Cortex of kidney (tissue), 1 donor: Measurements from ENCODE around the gene IGFBP3.
"Not testable (repeated sequence)": the region's sequence is repeated elsewhere in the genome, so short reads cannot be mapped to it uniquely, and the experiment has no call there.

Experiments used
- DNase-seq: peaks from one replicate; lab custom pipeline; 2025; lab: John Stamatoyannopoulos, UW

Gene IGFBP3, protein sequence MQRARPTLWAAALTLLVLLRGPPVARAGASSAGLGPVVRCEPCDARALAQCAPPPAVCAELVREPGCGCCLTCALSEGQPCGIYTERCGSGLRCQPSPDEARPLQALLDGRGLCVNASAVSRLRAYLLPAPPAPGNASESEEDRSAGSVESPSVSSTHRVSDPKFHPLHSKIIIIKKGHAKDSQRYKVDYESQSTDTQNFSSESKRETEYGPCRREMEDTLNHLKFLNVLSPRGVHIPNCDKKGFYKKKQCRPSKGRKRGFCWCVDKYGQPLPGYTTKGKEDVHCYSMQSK

DNA sequence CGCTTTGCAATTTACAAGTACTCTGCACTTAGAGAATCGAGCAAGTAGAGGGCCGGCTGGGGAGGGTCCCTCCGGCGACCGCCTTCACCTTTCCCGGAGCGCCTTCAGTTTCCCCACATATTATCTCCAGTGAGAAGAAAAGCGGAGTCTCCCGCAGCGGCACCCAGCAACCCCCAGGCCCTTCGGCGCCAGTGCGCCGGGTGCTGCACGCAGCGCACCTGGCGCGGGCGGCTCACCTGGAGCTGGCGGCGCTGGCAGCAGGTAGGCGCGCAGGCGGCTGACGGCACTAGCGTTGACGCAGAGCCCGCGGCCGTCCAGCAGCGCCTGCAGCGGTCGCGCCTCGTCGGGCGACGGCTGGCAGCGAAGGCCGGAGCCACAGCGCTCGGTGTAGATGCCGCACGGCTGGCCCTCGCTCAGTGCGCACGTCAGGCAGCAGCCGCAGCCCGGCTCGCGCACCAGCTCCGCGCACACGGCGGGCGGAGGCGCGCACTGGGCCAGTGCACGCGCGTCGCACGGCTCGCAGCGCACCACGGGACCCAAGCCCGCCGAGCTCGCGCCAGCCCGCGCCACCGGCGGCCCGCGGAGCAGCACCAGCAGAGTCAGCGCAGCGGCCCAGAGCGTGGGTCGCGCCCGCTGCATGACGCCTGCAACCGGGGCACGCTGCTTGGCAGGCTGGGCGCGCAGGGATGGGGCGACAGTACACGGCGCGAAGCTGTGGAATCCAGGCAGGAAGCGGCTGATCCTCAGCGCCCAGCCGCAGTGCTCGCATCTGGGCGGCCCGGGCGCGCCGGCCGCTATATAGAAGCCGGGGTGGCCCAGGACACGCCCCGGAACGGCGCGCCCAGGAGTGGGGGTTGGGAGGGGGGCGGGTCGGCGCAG, at the start of gene IGFBP3:
IGFBP3 (minus strand) TSS at position 771 of the 879 bp plus-strand sequence; CDS start at position 639, 132 bp downstream.
- DNase-seq = no peak

DNA sequence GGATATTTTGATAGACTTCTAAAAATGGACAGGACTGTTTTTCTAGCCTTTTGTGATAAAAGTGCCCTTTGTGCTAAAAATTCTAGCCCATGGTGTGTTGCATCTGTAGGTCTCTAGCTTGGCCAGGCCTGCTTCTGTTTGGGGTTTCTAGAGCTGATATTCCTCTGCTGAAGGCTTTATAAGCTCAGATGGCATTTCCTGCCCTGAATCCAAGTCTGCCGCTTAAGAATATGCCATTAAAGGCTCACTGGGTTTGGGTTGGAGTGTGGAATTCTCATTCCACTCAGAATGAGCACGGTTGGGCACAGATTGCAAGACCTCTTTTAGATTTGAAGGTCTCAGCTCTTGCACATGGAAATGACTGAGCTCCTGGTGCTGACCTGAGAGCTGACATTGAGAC, 49.4 kb upstream of the IGFBP3 start:
- no peak for DNase-seq

DNA sequence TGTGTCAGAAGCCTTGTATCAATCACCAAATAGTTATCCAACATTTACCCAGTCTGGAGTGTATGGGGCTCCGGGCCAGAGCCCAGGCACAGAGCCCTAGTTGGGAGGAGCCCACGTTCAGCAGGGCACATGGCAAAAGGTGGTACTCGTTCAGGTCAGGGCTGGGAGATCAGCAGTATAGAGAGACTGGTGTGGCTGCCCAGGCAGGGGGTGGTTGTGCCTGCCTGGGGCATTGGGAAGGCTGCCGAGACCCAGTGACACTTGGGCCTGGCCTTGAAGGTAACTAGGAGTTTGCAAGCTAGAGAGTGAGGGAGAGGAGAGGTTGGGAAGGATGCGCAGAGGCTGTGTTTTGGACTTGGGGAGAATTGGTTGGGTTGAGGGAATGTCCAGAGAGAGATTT, 48.9 kb upstream of the IGFBP3 start:
- no peak for DNase-seq

DNA sequence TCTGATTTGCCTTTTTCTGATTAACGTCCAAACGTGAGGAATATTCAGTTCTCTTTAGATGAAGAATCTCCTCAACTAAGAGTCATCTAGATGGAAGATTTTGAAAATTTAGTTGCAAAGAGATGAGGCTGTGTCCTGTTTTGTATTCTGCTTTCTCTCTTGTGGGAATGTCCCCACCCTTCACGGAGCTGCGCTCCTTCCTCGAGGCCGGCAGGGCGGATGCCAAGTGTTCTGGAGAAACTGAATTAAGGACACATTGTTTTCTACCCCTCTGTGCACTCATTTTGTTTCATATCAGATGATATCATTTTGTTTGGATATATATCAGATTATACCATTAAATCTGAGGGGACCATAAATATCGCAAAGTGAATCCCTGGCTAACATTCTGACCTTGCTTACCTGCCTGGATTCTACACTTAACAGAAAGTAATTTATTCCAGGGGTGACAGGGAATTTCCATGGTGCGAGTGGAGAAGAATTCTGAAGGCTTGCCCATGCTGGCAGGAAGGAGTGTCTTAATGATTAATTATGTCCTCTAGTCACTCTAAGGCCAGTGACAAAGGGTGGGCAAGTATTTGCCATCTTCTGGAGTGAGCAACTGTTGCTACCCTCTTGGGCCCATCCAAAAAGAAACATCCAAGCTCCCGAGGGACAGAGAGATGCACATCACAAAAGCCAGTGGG, 47.9 kb upstream of the IGFBP3 start:
- no peak for DNase-seq

DNA sequence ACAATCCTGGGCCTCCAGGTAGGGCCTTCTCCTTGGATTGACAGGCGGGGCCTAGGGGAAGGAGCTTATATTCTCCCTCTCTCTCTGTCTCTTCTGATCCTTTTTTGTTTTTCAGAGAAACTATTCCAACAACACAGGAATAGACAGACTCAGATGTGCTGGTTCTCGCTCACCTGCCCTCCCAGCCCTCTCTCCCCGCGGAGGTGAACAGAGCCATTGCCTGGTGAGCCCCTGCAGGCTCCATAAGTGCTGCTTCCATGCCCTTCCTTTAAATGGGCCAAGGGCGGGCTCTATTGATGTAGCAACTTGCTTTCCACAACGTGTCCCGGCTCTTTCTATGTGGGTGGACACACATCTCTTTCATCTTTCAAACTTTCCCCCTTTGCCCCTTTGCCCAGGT, 47.2 kb upstream of the IGFBP3 start:
- no peak for DNase-seq

DNA sequence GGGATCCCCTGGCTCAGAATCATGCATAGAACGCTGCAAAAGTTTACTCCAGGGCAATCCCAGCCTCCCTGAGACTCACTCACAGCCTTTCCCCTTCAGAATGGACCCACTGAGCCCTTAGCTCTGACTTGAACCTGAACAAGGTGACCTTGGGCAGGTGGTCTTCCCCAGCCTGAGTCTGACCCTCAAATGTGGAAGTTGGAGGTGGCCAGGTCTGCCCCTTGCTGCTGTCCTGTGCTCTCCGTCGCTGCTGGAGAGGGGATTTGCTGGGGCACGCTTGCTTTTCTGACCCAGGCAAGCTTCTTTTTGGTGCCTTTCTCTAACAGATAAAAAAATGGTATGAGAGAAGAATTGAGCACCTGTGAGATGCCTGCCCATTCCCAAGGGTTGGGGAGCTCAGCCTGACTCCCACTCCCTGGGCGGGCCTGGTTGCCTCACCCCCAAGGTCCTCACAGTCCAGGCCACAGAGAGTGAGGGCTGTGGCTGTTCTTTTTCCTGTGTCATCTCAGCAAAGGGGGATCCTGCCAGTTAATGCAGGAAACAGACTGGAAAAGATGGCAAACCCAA, 46.6 kb upstream of the IGFBP3 start:
- no peak for DNase-seq

DNA sequence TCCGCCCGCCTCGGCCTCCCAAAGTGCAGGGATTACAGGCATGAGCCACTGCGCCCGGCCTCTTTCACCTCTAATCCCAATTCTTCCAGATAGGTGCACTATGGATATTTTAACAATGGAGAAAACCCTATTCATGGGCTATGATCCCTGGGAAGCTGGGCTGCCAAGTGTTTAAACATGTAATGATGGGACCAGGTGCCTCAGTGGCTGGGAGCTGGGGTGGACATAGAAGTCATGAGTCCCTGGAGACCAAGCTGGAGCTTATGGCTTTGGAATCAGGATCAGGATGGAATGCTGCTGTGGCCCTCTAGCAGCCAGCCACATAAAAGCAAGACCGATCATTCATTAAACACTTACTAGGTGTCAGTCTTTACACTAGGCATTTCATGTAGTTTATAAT, 41.8 kb upstream of the IGFBP3 start:
- no peak for DNase-seq

DNA sequence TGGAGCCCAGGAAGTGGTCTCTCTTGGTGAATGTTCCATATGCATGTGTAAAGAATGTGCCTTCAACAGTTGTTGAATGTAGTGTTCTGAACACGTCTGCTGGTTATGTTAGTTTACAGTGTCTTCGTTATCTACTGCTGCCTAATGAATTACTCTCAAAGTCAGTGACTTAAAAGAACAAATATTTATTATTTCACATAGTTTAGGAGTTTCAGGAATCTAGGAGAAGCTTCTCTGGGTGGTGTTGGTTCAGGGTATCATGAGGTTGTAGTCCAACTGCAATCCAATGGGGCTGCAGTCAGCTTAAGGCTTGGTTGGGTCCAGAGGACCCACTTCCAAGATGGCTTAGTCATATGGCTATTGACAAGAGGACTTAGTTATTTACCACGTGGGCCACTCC, 36.6 kb upstream of the IGFBP3 start:
- no peak for DNase-seq

DNA sequence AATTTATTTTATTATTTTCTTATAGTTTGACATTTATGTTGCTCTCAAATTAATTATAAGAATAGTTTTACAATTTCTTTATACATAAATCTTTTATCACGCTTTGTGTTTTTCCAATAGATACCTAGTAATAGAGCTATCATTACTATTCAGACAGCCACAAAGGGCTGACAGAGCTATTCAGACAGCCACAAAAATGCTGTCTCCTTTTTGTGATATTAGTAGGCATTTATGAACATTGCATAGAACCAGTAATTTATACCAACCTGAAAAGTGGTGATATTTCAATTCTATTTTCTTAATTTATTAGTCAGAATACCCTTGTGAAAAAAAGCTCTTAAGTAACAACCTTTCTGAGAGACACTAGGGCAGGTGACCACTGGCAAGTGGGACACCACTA, 34.2 kb upstream of the IGFBP3 start:
- DNase-seq = no peak

DNA sequence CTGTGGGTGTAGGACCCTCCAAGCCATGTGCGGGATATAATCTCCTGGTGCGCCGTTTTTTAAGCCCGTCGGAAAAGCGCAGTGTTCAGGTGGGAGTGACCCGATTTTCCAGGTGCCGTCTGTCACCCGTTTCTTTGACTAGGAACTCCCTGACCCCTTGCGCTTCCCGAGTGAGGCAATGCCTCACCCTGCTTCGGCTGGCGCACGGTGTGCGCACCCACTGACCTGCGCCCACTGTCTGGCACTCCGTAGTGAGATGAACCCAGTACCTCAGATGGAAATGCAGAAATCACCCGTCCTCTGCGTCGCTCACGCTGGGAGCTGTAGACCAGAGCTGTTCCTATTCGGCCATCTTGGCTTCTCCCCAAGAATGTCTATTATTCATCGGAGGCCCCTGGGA, 32.0 kb upstream of the IGFBP3 start:
- not testable (repeated sequence) for DNase-seq

DNA sequence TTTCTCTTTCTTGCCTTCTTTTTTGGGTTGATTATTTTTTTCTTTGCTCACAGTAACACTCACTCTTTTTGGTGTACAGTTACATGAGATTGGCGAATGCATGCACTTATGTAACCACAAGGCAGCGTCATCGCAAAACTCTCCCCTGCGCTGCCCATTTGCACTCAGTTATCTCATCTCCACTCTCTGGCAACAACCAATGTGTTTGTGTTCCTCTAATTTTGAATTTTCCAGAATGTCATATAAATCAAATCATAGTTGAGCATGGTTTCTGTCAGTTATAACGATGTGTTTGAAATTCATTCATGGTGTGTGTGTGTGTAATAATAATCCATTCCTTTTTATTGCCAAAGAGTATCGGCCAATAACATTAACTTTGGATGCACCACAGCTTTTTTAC, 23.0 kb upstream of the IGFBP3 start:
- no peak for DNase-seq

DNA sequence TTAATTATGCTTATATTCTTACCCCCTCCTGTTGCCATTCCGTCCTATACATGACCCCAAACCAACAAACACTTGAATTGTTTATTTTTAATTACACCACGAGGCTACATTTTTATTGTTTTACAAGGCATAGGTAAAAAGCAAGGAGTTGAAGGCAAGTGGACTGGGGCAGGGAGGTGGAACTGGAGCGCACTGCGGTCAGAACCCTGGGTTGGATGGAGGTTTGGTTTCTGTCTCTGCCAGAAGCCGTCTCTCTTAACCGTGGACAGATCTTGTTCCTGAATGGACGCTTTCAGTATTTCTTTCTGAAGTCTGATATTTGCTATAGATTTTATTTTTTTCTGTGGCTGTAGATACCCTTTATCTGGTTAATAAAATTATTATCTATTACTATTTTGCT, 19.9 kb upstream of the IGFBP3 start:
- no peak for DNase-seq

DNA sequence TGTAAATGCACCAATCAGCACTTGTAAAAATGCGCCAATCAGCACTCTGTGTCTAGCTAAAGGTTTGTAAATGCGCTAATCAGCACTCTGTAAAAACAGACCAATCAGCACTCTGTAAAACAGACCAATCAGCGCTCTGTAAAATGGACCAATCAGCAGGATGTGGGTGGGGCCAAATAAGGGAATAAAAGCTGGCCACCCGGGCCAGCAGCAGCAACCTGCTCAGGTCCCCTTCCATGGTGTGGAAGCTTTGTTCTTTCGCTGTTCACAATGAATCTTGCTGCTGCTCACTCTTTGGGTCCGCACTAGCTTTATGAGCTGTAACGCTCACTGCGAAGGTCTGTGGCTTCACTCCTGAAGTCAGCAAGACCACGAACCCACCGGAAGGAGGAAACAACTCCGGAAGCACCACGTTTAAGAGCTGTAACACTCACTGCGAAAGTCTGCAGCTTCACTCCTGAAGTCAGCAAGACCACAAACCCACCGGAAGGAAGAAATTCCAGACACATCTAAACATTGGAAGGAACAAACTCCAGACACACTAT, 19.2 kb upstream of the IGFBP3 start:
- not testable (repeated sequence) for DNase-seq

DNA sequence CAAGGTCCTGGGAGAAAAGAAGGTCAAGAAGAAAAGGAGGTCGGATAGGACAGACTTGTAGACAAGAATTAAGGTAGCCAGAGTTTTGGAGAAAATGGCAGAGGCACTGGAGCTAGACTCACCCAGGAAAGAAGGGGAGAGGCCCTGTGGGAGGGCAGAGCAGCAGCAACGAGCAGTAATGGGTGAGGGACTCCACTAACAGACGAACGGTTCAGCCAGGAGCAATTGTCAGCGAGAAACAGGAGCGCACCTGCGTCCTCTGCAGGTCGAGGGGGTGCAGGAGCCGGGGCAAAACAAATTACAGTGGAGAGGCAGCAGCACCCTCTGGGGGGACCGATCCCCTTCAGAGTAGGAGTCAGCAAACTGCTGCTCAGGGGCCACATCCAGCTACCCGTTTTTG, 18.5 kb upstream of the IGFBP3 start:
- DNase-seq = no peak

DNA sequence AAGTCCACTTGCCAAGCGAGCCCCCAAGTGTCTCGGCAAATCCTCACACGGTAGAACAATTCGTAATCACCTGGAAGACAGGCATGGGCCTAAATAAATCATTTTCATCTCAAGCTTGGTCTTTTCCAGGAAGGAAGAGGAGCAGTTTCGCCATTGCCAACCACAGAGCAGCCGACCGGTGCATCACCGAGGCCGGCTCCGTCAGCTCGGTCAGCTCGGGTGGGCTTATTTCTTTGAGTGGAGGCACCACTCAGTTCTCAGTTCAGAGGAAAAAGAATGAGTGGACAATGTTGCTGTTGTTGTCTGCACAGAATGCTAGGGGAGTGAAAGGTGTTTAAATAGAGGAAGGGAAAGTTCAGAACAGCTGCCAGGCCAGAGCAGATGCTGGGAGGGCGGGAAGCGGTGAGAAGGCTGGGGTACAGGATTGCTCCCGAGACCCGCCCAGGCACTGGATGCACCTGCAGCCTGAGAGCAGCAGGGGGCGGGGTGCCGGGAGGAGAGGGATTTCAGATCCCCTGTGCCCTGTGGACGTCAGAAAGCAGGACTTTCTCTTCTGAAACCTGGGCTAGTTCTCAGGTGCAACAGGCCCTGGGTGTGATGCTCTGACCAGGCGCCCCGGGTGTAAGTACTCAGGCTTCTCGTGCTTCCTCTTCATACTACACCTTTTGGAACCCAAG, 17.7 kb upstream of the IGFBP3 start:
- no peak for DNase-seq

DNA sequence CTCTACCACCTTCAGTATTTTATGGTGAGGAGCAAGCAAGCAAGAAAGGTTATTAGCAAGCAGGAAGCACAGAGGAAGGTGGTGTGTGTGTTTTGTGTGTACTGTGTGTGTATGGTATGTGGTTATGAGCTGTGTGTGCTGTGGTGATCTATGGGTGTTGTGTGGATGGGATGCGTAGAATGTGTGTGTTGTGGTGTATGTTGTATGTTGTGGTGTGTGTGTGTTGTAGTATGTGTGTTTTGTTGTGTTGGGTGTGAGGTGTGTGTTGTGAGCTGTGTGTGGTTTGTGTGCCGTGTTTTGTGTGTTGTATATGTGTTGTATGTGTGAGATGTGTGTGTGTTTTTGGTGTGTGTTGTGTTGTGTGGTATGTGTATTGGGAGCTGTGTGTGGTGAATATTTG, 16.8 kb upstream of the IGFBP3 start:
- no peak for DNase-seq

DNA sequence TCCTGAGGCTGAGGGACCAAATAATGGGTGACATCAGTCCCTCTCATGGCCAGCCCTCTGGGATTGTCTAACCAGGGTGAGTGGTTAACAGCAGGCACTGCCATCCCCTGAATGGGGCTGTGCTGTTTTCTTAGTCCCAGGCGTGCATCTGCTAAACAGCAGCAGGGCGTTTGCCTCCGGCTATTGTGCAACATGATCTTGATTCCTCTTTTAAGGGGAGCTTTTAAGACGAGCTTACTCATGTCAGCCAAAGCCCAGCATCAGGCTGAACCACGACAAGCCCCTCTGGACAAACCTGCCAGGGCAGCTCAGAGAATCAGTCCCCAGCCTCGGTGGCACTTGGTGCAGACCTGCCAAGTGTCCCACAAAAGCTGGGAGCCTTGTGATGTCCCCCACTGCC, 16.2 kb upstream of the IGFBP3 start:
- no peak for DNase-seq

DNA sequence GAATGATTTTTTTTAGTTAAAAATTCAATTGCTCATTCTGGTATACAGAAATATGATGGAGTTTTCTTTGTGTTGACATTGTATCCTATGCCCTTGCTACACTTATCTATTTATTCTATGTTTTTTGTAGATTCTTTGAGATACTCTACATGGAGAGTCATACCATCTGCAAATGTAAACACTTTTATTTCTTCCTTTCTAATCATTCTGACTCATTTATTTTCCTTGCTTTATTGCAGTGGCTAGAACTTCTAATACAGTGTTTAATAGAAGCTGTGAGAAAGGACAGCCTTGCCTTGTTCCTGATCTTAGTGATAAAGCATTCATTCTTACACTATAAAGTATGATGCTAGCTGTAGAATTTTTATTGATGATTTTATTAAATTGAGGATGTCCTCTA, 9.9 kb upstream of the IGFBP3 start:
- no peak for DNase-seq

DNA sequence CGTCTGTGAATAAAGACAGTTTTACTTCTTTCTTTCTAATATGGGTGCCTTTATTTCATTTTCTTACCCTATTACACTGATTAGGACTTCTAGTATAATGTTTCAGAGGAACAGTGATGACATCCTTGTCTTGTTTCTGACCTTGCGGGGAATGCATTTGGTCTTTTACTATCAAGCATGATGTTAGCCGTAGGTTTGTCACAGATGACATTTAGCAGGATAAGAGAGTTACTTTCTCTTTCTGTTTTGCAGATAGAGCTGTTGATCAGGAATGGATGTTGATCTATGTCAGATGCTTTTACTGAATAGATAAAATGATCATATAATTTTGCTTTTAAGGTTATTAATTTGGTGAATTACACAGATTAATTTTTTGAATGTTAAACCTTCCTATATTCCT, 6.6 kb upstream of the IGFBP3 start:
- DNase-seq = no peak

DNA sequence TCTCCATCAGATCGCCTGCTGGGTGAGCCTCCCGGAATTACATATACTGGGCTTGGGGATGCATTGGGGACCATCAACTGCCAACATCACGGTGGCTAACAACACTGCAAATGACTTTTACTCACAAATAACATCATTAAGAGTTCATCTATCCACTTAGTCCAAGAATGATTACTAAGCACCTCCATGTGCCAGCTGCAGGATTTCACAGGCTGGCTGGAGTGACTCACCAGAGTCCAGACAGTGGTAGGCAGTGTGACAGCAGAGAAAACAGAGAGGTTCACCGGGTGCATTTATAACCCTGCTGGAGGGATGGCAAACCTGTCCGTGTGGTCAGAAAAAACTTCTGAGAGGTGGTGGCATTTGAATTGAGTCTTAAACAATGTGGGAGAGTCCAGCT, 3.2 kb upstream of the IGFBP3 start:
- no peak for DNase-seq

DNA sequence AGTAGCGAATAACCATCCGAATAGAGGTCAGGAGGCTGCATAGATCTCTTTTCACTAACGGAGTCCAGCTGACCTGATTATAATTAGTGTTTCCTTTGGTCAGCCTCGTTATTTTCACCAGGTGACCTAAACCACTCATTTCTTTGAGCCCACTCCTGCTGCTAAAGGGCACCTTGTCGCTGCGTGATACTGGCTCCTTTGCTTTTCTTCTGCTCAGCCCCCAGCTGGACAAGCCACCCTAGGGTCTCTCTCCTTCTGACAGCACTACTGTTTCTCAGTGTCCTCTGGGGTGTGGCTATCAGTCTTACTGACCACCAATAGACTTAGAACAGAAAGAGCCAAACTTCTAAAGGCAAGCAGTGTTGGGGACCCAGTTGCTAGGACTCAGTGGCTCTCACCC, 2.7 kb upstream of the IGFBP3 start:
- DNase-seq = no peak

DNA sequence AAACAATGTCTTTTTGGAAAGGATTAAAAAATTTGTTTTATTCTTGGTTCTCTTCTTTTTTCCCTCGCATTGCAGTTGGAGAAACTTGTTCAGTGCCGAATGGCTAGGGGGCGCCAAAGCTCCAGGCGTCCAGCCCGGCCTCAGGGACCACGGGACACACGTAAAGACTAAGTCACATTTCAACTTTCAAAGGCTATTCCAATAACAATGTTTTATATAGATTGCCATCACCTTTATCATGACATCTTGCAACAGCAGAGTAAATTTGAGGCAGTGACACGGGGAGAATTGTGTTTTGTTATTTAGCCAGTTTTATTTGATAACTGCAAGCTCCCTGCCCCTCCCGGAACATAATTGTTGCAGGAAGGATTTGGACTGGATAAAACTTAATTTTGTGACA, 2.2 kb upstream of the IGFBP3 start:
- no peak for DNase-seq
